IMR-90 (cell line): ENCODE results near the gene MYO3B. TPM values are rescaled to one million over a fixed set of nuclear protein-coding genes. Genes with fewer than 3 reads are reported as not detected.

Experiments used
- ATAC-seq: fragments of 200-7000 bp; cut with Tn5 transposase; 2 replicates; pipeline ENCODE4 v1.9.1; 2020; ENCODE audit warnings: low read depth, mild to moderate bottlenecking, moderate library complexity
- BruUV-seq: library from RNA; stranded (reverse); fragments of 400-500 nt; replicated peaks from 2 replicates; lab custom pipeline; 2021; lab: Mats Ljungman, UMichigan
- CTCF ChIA-PET: fragments of 300-600 bp; formaldehyde crosslinking; extraction: SDS; loops from one replicate; lab custom pipeline; 2021; ENCODE audit warnings: antibody characterized with exemption; lab: Yijun Ruan, JAX
- POLR2A ChIA-PET: fragments of 300-600 bp; sonication (Branson Sonifier 250); formaldehyde crosslinking; loops from one replicate; lab custom pipeline; 2022; ENCODE audit warnings: antibody characterized with exemption; ENCODE audit not compliant: unreplicated experiment; lab: Charles Lee
- DNase-seq: peaks from one replicate; pipeline ENCODE4 v3.0.0; 2013
- H2AFZ ChIP-seq: replicated peaks from 2 replicates; pipeline ENCODE3; 2013; ENCODE audit warnings: low read length, mild to moderate bottlenecking; ENCODE audit not compliant: poor library complexity
- H2AK5ac ChIP-seq: 2 replicates; pipeline ENCODE4 v1.6.1; 2013; ENCODE audit warnings: low read depth, low read length, inconsistent platforms
- H2AK9ac ChIP-seq: replicated peaks from 2 replicates; pipeline ENCODE3; 2013; ENCODE audit warnings: mild to moderate bottlenecking, low read depth, low read length, moderate library complexity; ENCODE audit not compliant: poor library complexity
- H2BK120ac ChIP-seq: 2 replicates; pipeline ENCODE4 v1.6.1; 2013; ENCODE audit warnings: low read depth, low read length, inconsistent platforms
- H2BK15ac ChIP-seq: 3 replicates; pipeline ENCODE4 v1.6.1; 2013; ENCODE audit warnings: low read depth, low read length, inconsistent platforms
- H2BK20ac ChIP-seq: 2 replicates; pipeline ENCODE4 v1.6.1; 2013; ENCODE audit warnings: low read depth, mild to moderate bottlenecking, inconsistent platforms, low read length, moderate library complexity
- H2BK5ac ChIP-seq: 2 replicates; pipeline ENCODE4 v1.6.1; 2013; ENCODE audit warnings: mild to moderate bottlenecking, low read depth, low read length, inconsistent platforms; ENCODE audit not compliant: poor library complexity, severe bottlenecking
- H3K14ac ChIP-seq: replicated peaks from 2 replicates; pipeline ENCODE4 v1.6.1; 2013; ENCODE audit warnings: low read depth, low read length, inconsistent platforms
- H3K18ac ChIP-seq: 2 replicates; pipeline ENCODE4 v1.6.1; 2013; ENCODE audit warnings: low read depth, low read length, control low read depth
- H3K23ac ChIP-seq: 2 replicates; pipeline ENCODE4 v1.6.1; 2013; ENCODE audit warnings: low read depth, low read length, inconsistent platforms
- H3K27ac ChIP-seq: 2 replicates; pipeline ENCODE4 v1.5.1; 2013; ENCODE audit warnings: mild to moderate bottlenecking, control low read depth, low read length; ENCODE audit not compliant: insufficient read depth
- H3K27me3 ChIP-seq: 2 replicates; pipeline ENCODE4 v1.6.1; 2013; ENCODE audit warnings: low read length; ENCODE audit not compliant: control insufficient read depth, insufficient read depth
- H3K36me3 ChIP-seq: 2 replicates; pipeline ENCODE4 v1.6.1; 2013; ENCODE audit warnings: low read length, mixed read lengths; ENCODE audit not compliant: control insufficient read depth, insufficient read depth
- H3K4ac ChIP-seq: 2 replicates; pipeline ENCODE4 v1.6.1; 2013; ENCODE audit warnings: low read depth, low read length, inconsistent platforms
- H3K4me1 ChIP-seq: 2 replicates; pipeline ENCODE4 v1.6.1; 2013; ENCODE audit warnings: low read length, mixed read lengths; ENCODE audit not compliant: control insufficient read depth, insufficient read depth
- H3K4me2 ChIP-seq: 2 replicates; pipeline ENCODE4 v1.6.1; 2013; ENCODE audit warnings: low read depth, mild to moderate bottlenecking, control low read depth, low read length, moderate library complexity
- H3K4me3 ChIP-seq: 2 replicates; pipeline ENCODE4 v1.5.1; 2013; ENCODE audit warnings: low read depth, mild to moderate bottlenecking, control low read depth, low read length, moderate library complexity; ENCODE audit not compliant: insufficient read depth
- H3K56ac ChIP-seq: 2 replicates; pipeline ENCODE4 v1.6.1; 2013; ENCODE audit warnings: low read length, inconsistent platforms; ENCODE audit not compliant: insufficient read depth; ENCODE audit errors: extremely low read depth
- H3K79me1 ChIP-seq, 2 experiments: 2 replicates each; pipeline ENCODE4 v1.6.1; 2013; ENCODE audit warnings: low read length in 2 of 2, inconsistent platforms in 1 of 2, low read depth in 1 of 2
- H3K9ac ChIP-seq: 2 replicates; pipeline ENCODE4 v1.6.1; 2013; ENCODE audit warnings: low read depth, low read length, control low read depth
- H3K9me1 ChIP-seq: 2 replicates; pipeline ENCODE4 v1.6.1; 2013; ENCODE audit warnings: low read length, inconsistent platforms; ENCODE audit not compliant: insufficient read depth
- H3K9me3 ChIP-seq: 2 replicates; pipeline ENCODE4 v1.6.1; 2013; ENCODE audit warnings: low read length; ENCODE audit not compliant: control insufficient read depth, insufficient read depth
- H4K20me1 ChIP-seq: 2 replicates; pipeline ENCODE4 v1.6.1; 2013; ENCODE audit warnings: low read length, inconsistent platforms; ENCODE audit not compliant: insufficient read depth
- H4K5ac ChIP-seq: 2 replicates; pipeline ENCODE4 v1.6.1; 2013; ENCODE audit warnings: mild to moderate bottlenecking, low read depth, low read length, control low read depth
- H4K8ac ChIP-seq, 2 experiments: 2 replicates each; pipeline ENCODE4 v1.6.1; 2013; ENCODE audit warnings: low read depth in 2 of 2, low read length in 2 of 2, control low read depth in 1 of 2, inconsistent platforms in 1 of 2
- H4K91ac ChIP-seq: 2 replicates; pipeline ENCODE4 v1.6.1; 2013; ENCODE audit warnings: low read depth, low read length, inconsistent platforms; ENCODE audit not compliant: insufficient read depth
- BHLHE40 ChIP-seq: fragments of 150-350 bp; IDR thresholded peaks from 2 replicates; pipeline ENCODE4 v1.6.1; 2016; ENCODE audit warnings: mild to moderate bottlenecking, low read depth, low read length
- CEBPB ChIP-seq: IDR thresholded peaks from 2 replicates; pipeline ENCODE4 v1.6.1; 2012; ENCODE audit warnings: low read depth, low read length, improper control_type of control experiment
- CHD1 ChIP-seq: IDR thresholded peaks from 2 replicates; pipeline ENCODE4 v1.6.1; 2012; ENCODE audit warnings: low read depth, low read length, improper control_type of control experiment
- CTCF ChIP-seq: conservative IDR thresholded peaks from 2 replicates; pipeline ENCODE4 v1.5.1; 2012; ENCODE audit warnings: mild to moderate bottlenecking, low read depth, low read length, improper control_type of control experiment
- ELK1 ChIP-seq: fragments of 150-350 bp; IDR thresholded peaks from 2 replicates; pipeline ENCODE4 v1.6.1; 2016; ENCODE audit warnings: low read depth, mild to moderate bottlenecking, low read length, moderate library complexity, borderline replicate concordance
- FOS ChIP-seq: fragments of 150-350 bp; IDR thresholded peaks from 2 replicates; pipeline ENCODE4 v1.6.1; 2016; ENCODE audit warnings: low read depth, low read length
- MAFK ChIP-seq: IDR thresholded peaks from 2 replicates; pipeline ENCODE4 v1.6.1; 2012; ENCODE audit warnings: low read depth, low read length, improper control_type of control experiment
- MAZ ChIP-seq: IDR thresholded peaks from 2 replicates; pipeline ENCODE4 v1.6.1; 2012; ENCODE audit warnings: low read depth, mild to moderate bottlenecking, low read length, improper control_type of control experiment, moderate library complexity, borderline replicate concordance
- MXI1 ChIP-seq: IDR thresholded peaks from 2 replicates; pipeline ENCODE4 v1.6.1; 2012; ENCODE audit warnings: low read depth, mild to moderate bottlenecking, low read length, moderate library complexity, borderline replicate concordance
- NFE2L2 ChIP-seq: fragments of 150-350 bp; IDR thresholded peaks from 2 replicates; pipeline ENCODE4 v1.6.1; 2016; ENCODE audit warnings: low read depth, mild to moderate bottlenecking, low read length
- POLR2A ChIP-seq: IDR thresholded peaks from 2 replicates; pipeline ENCODE4 v1.6.1; 2012; ENCODE audit warnings: mild to moderate bottlenecking, low read depth, low read length
- RAD21 ChIP-seq: IDR thresholded peaks from 2 replicates; pipeline ENCODE4 v1.6.1; 2012; ENCODE audit warnings: low read length, improper control_type of control experiment
- RCOR1 ChIP-seq: IDR thresholded peaks from 2 replicates; pipeline ENCODE4 v1.6.1; 2012; ENCODE audit warnings: mild to moderate bottlenecking, low read length, improper control_type of control experiment; ENCODE audit not compliant: insufficient replicate concordance
- RFX5 ChIP-seq: IDR thresholded peaks from 2 replicates; pipeline ENCODE4 v1.8.0; 2012; ENCODE audit warnings: low read depth, mild to moderate bottlenecking, low read length, moderate library complexity
- SMC3 ChIP-seq: fragments of 150-350 bp; IDR thresholded peaks from 2 replicates; pipeline ENCODE4 v1.6.1; 2016; ENCODE audit warnings: low read depth, mild to moderate bottlenecking, antibody characterized with exemption, low read length, moderate library complexity
- USF2 ChIP-seq: fragments of 150-350 bp; IDR thresholded peaks from 2 replicates; pipeline ENCODE4 v1.6.1; 2017; ENCODE audit warnings: mild to moderate bottlenecking, antibody characterized with exemption, low read length, low read depth
- dilution Hi-C: fragments of 300-500 bp; cut with HindIII; formaldehyde crosslinking; loops from one replicate; pipeline ENCODE4 v1.14.3; 2018; ENCODE audit warnings: low sequenced_read_pairs; ENCODE audit not compliant: unreplicated experiment
- in situ Hi-C: fragments of 300-500 bp; cut with MboI; formaldehyde crosslinking; loops from 3 replicates; pipeline ENCODE4 v1.14.3; 2019; ENCODE audit warnings: low sequenced_read_pairs, inconsistent platforms, mixed read lengths
- intact Hi-C: fragments of 100-400 bp; cut with micrococcal nuclease; formaldehyde crosslinking; loops from 2 replicates; pipeline ENCODE4 v1.10.0; 2022
- polyA plus RNA-seq, 3 experiments: library from polyadenylated mRNA; depleted of rRNA; stranded (reverse); fragments of >200 nt; gene quantifications; 2 replicates each; pipeline ENCODE4 v1.2.3, GENCODE V29; 2012; ENCODE audit warnings: low replicate concordance in 1 of 3
- total RNA-seq: library from RNA; depleted of rRNA; stranded (reverse); fragments of >200 nt; gene quantifications from 2 replicates; pipeline ENCODE4 v1.2.3, GENCODE V29; 2012

MYO3B gene
- total and polyA plus RNA-seq, 2 of the 4 experiments (the other 2 are of a cell fraction) = 0.02 TPM; not detected in 1

- H2BK120ac ChIP-seq = no peak overlapping the region
- H3K23ac ChIP-seq = no peak overlapping the region
- in situ Hi-C loops (no loop called here), intact Hi-C loops (no loop called here), dilution Hi-C loops (no loop called here)
- H4K20me1 ChIP-seq = no peaks in the 10 kb centered on the region
- H3K4me2 ChIP-seq = no peak overlapping the region
- H3K9me1 ChIP-seq = no peaks in the 10 kb centered on the region
- H2BK5ac ChIP-seq = no peak overlapping the region
- no peak overlapping the region for H2BK20ac ChIP-seq
- H4K8ac ChIP-seq = no peak overlapping the region
- H3K4me1 ChIP-seq = no peaks in the 10 kb centered on the region
- H3K79me1 ChIP-seq = no peaks in the 10 kb centered on the region
- no peak overlapping the region for H3K4me3 ChIP-seq
- H3K4ac ChIP-seq = no peak overlapping the region
- H3K9ac ChIP-seq = no peak overlapping the region
- no peak overlapping the region for H4K5ac ChIP-seq
- no peak overlapping the region for H2BK15ac ChIP-seq
- no peak overlapping the region for H3K56ac ChIP-seq
- H2AK9ac ChIP-seq = no peak overlapping the region
- ATAC-seq = no peak
- no TSS peak for BruUV-seq
- no peak for DNase-seq
- H3K14ac ChIP-seq = no peak overlapping the region
- TF ChIP-seq CHD1 = no peak
- TF ChIP-seq CEBPB = no peak
- TF ChIP-seq BHLHE40 = no peak
- no peak for TF ChIP-seq RCOR1
- no peak for TF ChIP-seq RAD21
- TF ChIP-seq USF2 = no peak
- TF ChIP-seq ELK1 = no peak
- TF ChIP-seq NFE2L2 = no peak
- no peak for TF ChIP-seq FOS
- no peak for TF ChIP-seq MAFK
- TF ChIP-seq CTCF = no peak
- TF ChIP-seq RFX5 = no peak
- TF ChIP-seq SMC3 = no peak
- TF ChIP-seq POLR2A = no peak
- no peak for TF ChIP-seq MXI1
- TF ChIP-seq MAZ = no peak
- no peak overlapping the region for H4K91ac ChIP-seq
- 0 out of 2 replicates have a peak, but pooled peaks cover 1% of the 10 kb centered on the region for H3K9me3 ChIP-seq
- no peak overlapping the region for H3K18ac ChIP-seq
- H2AFZ ChIP-seq = no peak overlapping the region
- no peak overlapping the region for H3K27ac ChIP-seq
- ChIA-PET CTCF (no interaction called here), POLR2A (no interaction called here)
- H2AK5ac ChIP-seq = no peak overlapping the region
- H3K27me3 ChIP-seq = no peaks in the 10 kb centered on the region
- no peaks in the 10 kb centered on the region for H3K36me3 ChIP-seq
These were observed 12.2 kb downstream of the MYO3B start for GRCh38 chr2:170190172-170190571.
